Heart left ventricle (tissue), 16 donors: ENCODE results near the gene SDR39U1. TPM values are rescaled to one million over a fixed set of nuclear protein-coding genes. Genes with fewer than 3 reads are reported as not detected.

Experiments used
- ATAC-seq, 4 donors: fragments of 200-7000 bp; cut with Tn5 transposase; one replicate each; pipeline ENCODE4 v1.9.1; 2020 to 2022; ENCODE audit warnings: moderate library complexity in 4 of 4, mild to moderate bottlenecking in 3 of 4, moderate number of reproducible peaks in 1 of 4
- DNase-seq, 5 donors: peaks; one replicate each; pipeline ENCODE4 v3.0.0-alpha.2; 2020
- H3K27ac ChIP-seq, 12 donors: fragments of 200-600 bp; sonication (generic) in 4 of 12; one replicate each; pipeline versions ENCODE4 v1.5.0 to v1.8.0; 2016 to 2022; ENCODE audit warnings: mild to moderate bottlenecking in 2 of 12
- H3K27me3 ChIP-seq, 9 donors: fragments of 200-600 bp; sonication (generic) in 2 of 9; one replicate each; pipeline versions ENCODE4 v1.5.1 to v1.8.0; 2016 to 2022; ENCODE audit warnings: mild to moderate bottlenecking in 3 of 9
- H3K36me3 ChIP-seq, 9 donors: fragments of 200-600 bp; sonication (generic) in 2 of 9; one replicate each; pipeline versions ENCODE4 v1.5.0 to v1.8.0; 2018 to 2022; ENCODE audit warnings: mild to moderate bottlenecking in 2 of 9
- H3K4me1 ChIP-seq, 12 donors: fragments of 200-600 bp; sonication (generic) in 4 of 12; one replicate each; pipeline versions ENCODE4 v1.5.0 to v1.8.0; 2016 to 2022; ENCODE audit warnings: mild to moderate bottlenecking in 3 of 12
- H3K4me3 ChIP-seq, 12 donors: fragments of 200-600 bp; sonication (generic) in 4 of 12; one replicate each; pipeline versions ENCODE4 v1.5.0 to v1.8.0; 2017 to 2022; ENCODE audit warnings: mild to moderate bottlenecking in 9 of 12, moderate library complexity in 4 of 12
- H3K9me3 ChIP-seq, 12 donors: fragments of 200-600 bp; sonication (generic) in 4 of 12; one replicate each; pipeline versions ENCODE4 v1.5.0 to v1.8.0; 2016 to 2022; ENCODE audit warnings: mild to moderate bottlenecking in 1 of 12
- CTCF ChIP-seq, 12 donors: fragments of 200-600 bp; sonication (generic) in 4 of 12; IDR thresholded peaks; one replicate each; pipeline versions ENCODE4 v1.5.0 to v1.8.0; 2018 to 2022; ENCODE audit warnings: antibody characterized with exemption in 12 of 12, mild to moderate bottlenecking in 5 of 12
- POLR2A ChIP-seq, 2 donors: fragments of 450-650 bp; IDR thresholded peaks; one replicate each; pipeline ENCODE4 v1.6.1; 2017; ENCODE audit warnings: antibody characterized with exemption in 2 of 2, mild to moderate bottlenecking in 2 of 2, moderate library complexity in 2 of 2
- WGBS, 4 donors: extraction: QIAGEN DNeasy Blood & Tissue Kit in 2 of 4; methylation state at CpG; one replicate each; pipeline versions ENCODE4 v1.1.5 to v1.1.7; 2013 to 2018; 5-methylcytosine and 5-hydroxymethylcytosine counted together
- intact Hi-C, 10 donors: fragments of 100-400 bp; cut with DNase I; formaldehyde crosslinking; loops; one replicate each; pipeline versions ENCODE4 v1.11.1 to v1.14.2; 2022
- polyA plus RNA-seq, 2 donors: library from polyadenylated mRNA; stranded (reverse); fragments of 200-250 nt; gene quantifications; one replicate each; pipeline ENCODE4 v1.2.3, GENCODE V29; 2013
- total RNA-seq, 9 donors: library from RNA; depleted of rRNA in 2 of 9; stranded (reverse); fragments of >200 nt in 2 of 9; fragmentation: NEBNext Ultra II Directional in 3 of 9; extraction: Animal tissue kit (Norgen Biotek cat#: 25700) in 3 of 9; gene quantifications; one replicate each; pipeline versions ENCODE4 v1.1.0 to v1.2.4, GENCODE V29; 2016 to 2023
- donor health status: ischemic (EF 13 %, LVEDD 7.1; RV severe dilation, severe dysfunction).
- donor health status: healthy with polysubstance abuse.
- donor health status: DM: no; HTN: yes; CAD: no.
- donor health status: DM: no; HTN: no; CAD: no.
- donor health status: ischemic (EF 25% LVEDD 6.9; RV normal size, moderate dysfunction).
- donor health status: ischemic (EF 25% LVEDD 5.7; RV mildly dilated, moderate dysfunction).
- donor health status: healthy.
- donor health status: DM: yes; HTN: yes; CAD: no.
- donor health status: ischemic (EF 35%, LVEDD 5.7; RV mildly dilated, moderate dysfunction).
- donor health status: nonischemic (EF 11% LVEDD 7.7; RV severe dilation, severe dysfunction).
- donor health status: DM: yes; HTN: yes; CAD: no.
- donor health status: PGD.
- donor health status: ischemic (EF 29% LVEDD 5.4; RV normal size, mild dysfunction).
- donor health status: nonischemic (EF 23%, LVEDD 6.1; RV moderate dilation, normal function).

Gene SDR39U1
- total and polyA plus RNA-seq, 11 donors: 58.6 to 109 (median 63.7) TPM

DNA sequence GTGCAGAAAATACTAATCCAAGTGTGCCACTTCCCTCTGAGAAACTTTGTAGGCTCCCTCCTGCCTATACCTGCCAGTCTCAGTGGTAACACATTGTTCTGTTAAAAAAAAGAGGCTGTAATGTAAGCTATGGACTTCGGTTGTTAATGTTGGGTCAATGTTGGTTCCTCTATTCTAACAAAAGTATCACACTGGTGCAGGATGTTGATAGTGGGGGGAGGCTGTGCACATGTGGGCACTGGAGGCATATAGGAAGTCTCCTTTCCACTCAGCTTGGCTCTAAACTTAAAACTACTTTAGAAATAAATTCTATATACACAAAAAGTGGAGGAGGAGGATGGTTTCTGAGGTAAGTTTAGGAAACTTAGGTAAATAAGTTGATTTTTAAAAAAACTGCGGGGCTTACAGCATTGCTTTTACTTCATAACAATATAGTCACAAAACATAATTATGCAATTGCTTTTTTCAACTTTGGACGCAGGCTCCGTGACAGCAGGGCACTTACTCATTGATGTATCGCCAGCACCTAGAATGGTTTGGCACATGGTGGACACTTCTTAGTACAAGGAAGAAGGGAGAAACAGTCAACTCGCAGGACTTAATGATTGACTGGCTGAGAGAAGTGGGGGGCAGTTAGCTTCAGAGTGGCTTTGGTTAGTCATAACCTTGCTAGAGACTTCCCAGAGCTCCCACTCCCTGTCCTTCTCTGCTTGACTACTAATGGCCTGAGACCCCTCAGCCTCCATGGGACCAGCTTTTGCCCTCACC lies 51.7 kb downstream of the SDR39U1 start:
- no peak for DNase-seq
- intact Hi-C loops: no loop called here
- ATAC-seq: no peak
- H3K4me1 ChIP-seq: peaks cover 0 to 12% (median 0%) of the 10 kb centered on the region in 12 donors
- H3K9me3 ChIP-seq: no peaks in the 10 kb centered on the region
- no peak overlapping the region for H3K4me3 ChIP-seq
- H3K27me3 ChIP-seq: peaks cover 0 to under 1% (median 0%) of the 10 kb centered on the region in 9 donors
- H3K27ac ChIP-seq: no peak overlapping the region
- WGBS, 4 donors: 84 to 86% (median 85%) methylated on average over 6 of the region's 6 CpGs
- TF ChIP-seq CTCF (IDR thresholded peaks at IDR 0.05) (no peak), POLR2A (IDR thresholded peaks at IDR 0.05) (no peak)
- no peaks in the 10 kb centered on the region for H3K36me3 ChIP-seq

Other genes starting within 250 kb of the SDR39U1 start
- gene TM9SF1, start 247.3 kb downstream of the SDR39U1 start, total RNA-seq: 10 to 100 TPM; 15.4 to 32.3 (median 26.3) TPM
- 10 to 100 TPM in 1 of 2 donors, 1 to 10 TPM in 1; 6.1 to 52.8 TPM for gene TM9SF1, start 247.3 kb downstream of the SDR39U1 start, polyA plus RNA-seq
- under 1 TPM in 1 of 9 donors, not detected in 8; 0.19 TPM for gene TSSK4, start 237.1 kb downstream of the SDR39U1 start, total RNA-seq
- gene TSSK4, start 237.1 kb downstream of the SDR39U1 start, polyA plus RNA-seq: under 1 TPM in 1 of 2 donors, not detected in 1; 0.23 TPM
- 10 to 100 TPM; 20.2 to 42.3 (median 34.5) TPM for gene CHMP4A, start 229.3 kb downstream of the SDR39U1 start, total RNA-seq
- gene CHMP4A, start 229.3 kb downstream of the SDR39U1 start, polyA plus RNA-seq: 10 to 100 TPM; 32.1 to 72.8 TPM
- 10 to 100 TPM; 12.8 to 22.6 (median 15.5) TPM for gene MDP1, start 226.7 kb downstream of the SDR39U1 start, total RNA-seq
- gene MDP1, start 226.7 kb downstream of the SDR39U1 start, polyA plus RNA-seq: 10 to 100 TPM; 20.8 to 26.5 TPM
- 100 to 1,000 TPM; 174 to 217 (median 197) TPM for gene NEDD8, start 210.4 kb downstream of the SDR39U1 start, total RNA-seq
- 100 to 1,000 TPM; 276 to 287 TPM for gene NEDD8, start 210.4 kb downstream of the SDR39U1 start, polyA plus RNA-seq
- 10 to 100 TPM; 23.9 to 55.9 (median 32.8) TPM for gene GMPR2, start 209.8 kb downstream of the SDR39U1 start, total RNA-seq
- 10 to 100 TPM; 26.6 to 28.1 TPM for gene GMPR2, start 209.8 kb downstream of the SDR39U1 start, polyA plus RNA-seq
- 10 to 100 TPM; 34.5 to 58.1 (median 42.6) TPM for gene TINF2, start 200.2 kb downstream of the SDR39U1 start, total RNA-seq
- 10 to 100 TPM; 16.1 to 55.4 TPM for gene TINF2, start 200.2 kb downstream of the SDR39U1 start, polyA plus RNA-seq
- gene TGM1, start 179.6 kb downstream of the SDR39U1 start, total RNA-seq: 10 to 100 TPM in 1 of 9 donors, 1 to 10 TPM in 3, under 1 TPM in 2, not detected in 3; 0.52 to 38.9 (median 1.0) TPM
- under 1 TPM; 0.61 to 0.69 TPM for gene TGM1, start 179.6 kb downstream of the SDR39U1 start, polyA plus RNA-seq
- gene RABGGTA, start 171.2 kb downstream of the SDR39U1 start, total RNA-seq: 10 to 100 TPM; 18.8 to 33.1 (median 26.7) TPM
- gene RABGGTA, start 171.2 kb downstream of the SDR39U1 start, polyA plus RNA-seq: 10 to 100 TPM; 26.3 to 29.2 TPM
- gene DHRS1, start 143.0 kb downstream of the SDR39U1 start, total RNA-seq: 10 to 100 TPM in 6 of 9 donors, 1 to 10 TPM in 3; 6.3 to 18.1 (median 11.3) TPM
- gene DHRS1, start 143.0 kb downstream of the SDR39U1 start, polyA plus RNA-seq: 10 to 100 TPM in 1 of 2 donors, 1 to 10 TPM in 1; 5.5 to 10.7 TPM
- gene NOP9, start 142.9 kb downstream of the SDR39U1 start, total RNA-seq: 10 to 100 TPM; 22.1 to 34.0 (median 27.8) TPM
- 10 to 100 TPM; 13.5 to 29.8 TPM for gene NOP9, start 142.9 kb downstream of the SDR39U1 start, polyA plus RNA-seq
- gene CIDEB, start 134.8 kb downstream of the SDR39U1 start, total RNA-seq: 10 to 100 TPM in 1 of 9 donors, 1 to 10 TPM in 8; 1.7 to 10.1 (median 3.0) TPM
- gene CIDEB, start 134.8 kb downstream of the SDR39U1 start, polyA plus RNA-seq: 1 to 10 TPM; 2.6 to 3.2 TPM
- 1 to 10 TPM in 7 of 9 donors, under 1 TPM in 2; 0.81 to 3.8 (median 1.6) TPM for gene LTB4R2, start 132.6 kb downstream of the SDR39U1 start, total RNA-seq
- gene LTB4R2, start 132.6 kb downstream of the SDR39U1 start, polyA plus RNA-seq: under 1 TPM; 0.53 to 0.64 TPM
- gene LTB4R, start 131.3 kb downstream of the SDR39U1 start, total RNA-seq: 1 to 10 TPM in 8 of 9 donors, under 1 TPM in 1; 0.92 to 8.8 (median 1.7) TPM
- gene LTB4R, start 131.3 kb downstream of the SDR39U1 start, polyA plus RNA-seq: 1 to 10 TPM; 1.2 to 2.2 TPM
- 10 to 100 TPM; 20.7 to 47.5 (median 27.5) TPM for gene ADCY4, start 107.7 kb downstream of the SDR39U1 start, total RNA-seq
- 10 to 100 TPM; 21.9 to 40.4 TPM for gene ADCY4, start 107.7 kb downstream of the SDR39U1 start, polyA plus RNA-seq
- 10 to 100 TPM in 1 of 9 donors, 1 to 10 TPM in 6, under 1 TPM in 2; 0.75 to 10.5 (median 3.0) TPM for gene RIPK3, start 102.8 kb downstream of the SDR39U1 start, total RNA-seq
- 1 to 10 TPM; 4.0 to 4.4 TPM for gene RIPK3, start 102.8 kb downstream of the SDR39U1 start, polyA plus RNA-seq
- gene NFATC4, start 74.6 kb downstream of the SDR39U1 start, total RNA-seq: 10 to 100 TPM in 7 of 9 donors, 1 to 10 TPM in 2; 6.5 to 19.1 (median 11.7) TPM
- 10 to 100 TPM; 12.5 to 23.0 TPM for gene NFATC4, start 74.6 kb downstream of the SDR39U1 start, polyA plus RNA-seq
- 10 to 100 TPM in 1 of 9 donors, 1 to 10 TPM in 8; 3.7 to 10.0 (median 7.5) TPM for gene NYNRIN, start 43.8 kb downstream of the SDR39U1 start, total RNA-seq
- gene NYNRIN, start 43.8 kb downstream of the SDR39U1 start, polyA plus RNA-seq: 1 to 10 TPM; 3.6 to 6.7 TPM
- gene CBLN3, start 13.1 kb downstream of the SDR39U1 start, total RNA-seq: 1 to 10 TPM in 5 of 9 donors, under 1 TPM in 4; 0.38 to 4.9 (median 1.0) TPM
- gene CBLN3, start 13.1 kb downstream of the SDR39U1 start, polyA plus RNA-seq: under 1 TPM; 0.72 to 0.80 TPM
- gene KHNYN, start 12.8 kb downstream of the SDR39U1 start, total RNA-seq: 10 to 100 TPM; 16.9 to 33.4 (median 20.1) TPM
- 10 to 100 TPM; 15.6 to 34.5 TPM for gene KHNYN, start 12.8 kb downstream of the SDR39U1 start, polyA plus RNA-seq
- gene CMA1, start 65.5 kb upstream of the SDR39U1 start, total RNA-seq: 1 to 10 TPM in 1 of 9 donors, under 1 TPM in 3, not detected in 5; 0.31 to 2.2 (median 0.52) TPM
- under 1 TPM in 1 of 2 donors, not detected in 1; 0.19 TPM for gene CMA1, start 65.5 kb upstream of the SDR39U1 start, polyA plus RNA-seq
- gene CTSG, start 133.5 kb upstream of the SDR39U1 start, total RNA-seq: 1 to 10 TPM in 4 of 9 donors, under 1 TPM in 4, not detected in 1; 0.42 to 2.9 (median 0.91) TPM
- under 1 TPM in 1 of 2 donors, not detected in 1; 0.08 TPM for gene CTSG, start 133.5 kb upstream of the SDR39U1 start, polyA plus RNA-seq
- gene GZMH, start 166.9 kb upstream of the SDR39U1 start, total RNA-seq: 1 to 10 TPM in 4 of 9 donors, not detected in 5; 1.2 to 5.9 (median 2.6) TPM
- under 1 TPM; 0.30 to 0.61 TPM for gene GZMH, start 166.9 kb upstream of the SDR39U1 start, polyA plus RNA-seq
- 10 to 100 TPM in 1 of 9 donors, 1 to 10 TPM in 3, under 1 TPM in 3, not detected in 2; 0.49 to 18.8 (median 1.3) TPM for gene GZMB, start 191.4 kb upstream of the SDR39U1 start, total RNA-seq
- gene GZMB, start 191.4 kb upstream of the SDR39U1 start, polyA plus RNA-seq: 1 to 10 TPM in 1 of 2 donors, under 1 TPM in 1; 0.32 to 1.4 TPM